Measurements from ENCODE around the gene NEMP1.
A peak's percentile ranks its signal among the peaks of the same experiment; 100 is the strongest.
"Not testable (repeated sequence)": the region's sequence is repeated elsewhere in the genome, so short reads cannot be mapped to it uniquely, and the experiment has no call there.

The NEMP1 gene

GRCh38 chr12:57029457-57029856 is 49.1 kb downstream of the NEMP1 start:
- no peak for DNase-seq (ENCODE audit: low spot score)

DNA sequence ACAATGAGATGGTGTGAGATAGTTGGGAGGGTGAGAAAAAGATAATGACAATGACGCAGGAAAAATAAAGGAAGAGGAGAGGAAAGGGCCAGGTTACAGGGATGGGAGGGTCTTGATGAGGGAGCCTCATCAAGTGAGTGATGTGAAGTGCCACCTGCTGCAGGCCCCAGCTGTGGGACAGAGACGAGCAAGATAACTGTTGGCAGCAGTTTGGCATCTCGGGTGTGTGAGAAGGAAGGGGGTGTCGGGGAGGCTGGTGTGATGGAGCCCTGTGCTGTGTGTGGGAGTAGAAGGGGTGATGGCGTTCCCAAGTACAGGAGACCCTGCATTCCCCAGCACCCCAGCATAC is 50.8 kb downstream of the NEMP1 start:
- no peak for DNase-seq (ENCODE audit: low spot score)

DNA sequence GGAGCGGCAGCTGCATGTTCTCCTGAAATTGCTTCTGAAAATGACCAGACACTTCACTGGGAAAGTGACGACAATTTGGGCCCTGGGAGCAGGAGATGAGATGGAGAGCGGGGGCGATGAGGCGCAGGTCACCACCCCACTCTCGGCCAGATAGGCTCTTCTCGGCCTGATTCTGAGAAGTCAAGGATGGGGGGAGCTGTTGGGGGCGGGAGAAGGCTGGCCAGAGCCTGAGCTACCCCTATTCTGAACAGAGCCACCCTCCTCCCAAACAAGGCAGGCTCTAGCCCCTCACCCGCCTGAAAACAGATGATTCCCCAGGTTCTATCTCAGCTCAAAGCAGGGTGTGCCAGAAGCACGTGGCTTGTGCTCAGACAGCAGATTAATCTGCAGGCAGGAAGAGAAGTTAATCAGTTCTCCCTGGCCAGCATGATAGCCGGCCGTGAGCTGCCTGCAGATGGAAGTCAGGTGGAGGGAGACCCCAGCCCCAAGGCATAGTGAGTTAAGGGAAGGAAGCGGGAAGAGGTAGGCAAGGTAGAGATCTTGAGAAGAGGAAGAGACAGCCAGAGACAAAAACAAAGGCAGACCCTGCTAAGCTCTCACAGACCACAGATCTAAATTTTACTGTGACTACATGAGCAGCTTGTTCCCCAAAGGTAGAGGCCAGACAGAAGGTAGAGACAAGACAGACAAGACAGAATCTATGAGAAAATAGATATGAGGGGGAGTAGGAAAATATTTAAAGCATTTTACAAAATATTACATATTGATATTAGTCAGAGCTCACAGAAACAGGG is 51.4 kb downstream of the NEMP1 start:
- no peak for DNase-seq (ENCODE audit: low spot score)

DNA sequence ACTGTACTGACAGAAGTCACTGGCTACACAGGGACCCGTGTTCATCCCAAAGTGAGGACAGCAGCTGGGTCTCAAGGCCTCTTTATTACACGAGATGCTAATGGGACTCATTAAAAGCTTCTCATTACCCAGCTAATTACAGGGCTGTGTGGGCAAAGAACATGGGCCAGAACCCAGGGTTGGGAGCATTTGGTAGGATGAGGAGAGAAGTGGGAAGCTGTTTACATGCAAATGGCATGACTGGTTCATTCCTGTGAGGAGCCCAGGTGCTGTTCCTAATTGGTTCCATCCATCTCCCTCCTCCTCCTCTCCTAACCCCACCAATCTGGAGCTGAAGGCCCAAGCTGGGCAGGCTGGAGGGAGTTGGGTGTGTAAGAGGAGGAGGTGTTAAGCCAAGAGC is 53.4 kb downstream of the NEMP1 start:
- DNase-seq (ENCODE audit: low spot score): no peak

GRCh38 chr12:57022324-57022723 is 56.3 kb downstream of the NEMP1 start:
- not testable (repeated sequence) for DNase-seq (ENCODE audit: low spot score)

- DNase-seq (ENCODE audit: low spot score): no peak
Observed at GRCh38 chr12:57019983-57020719, 58.4 kb downstream of the NEMP1 start.

DNA sequence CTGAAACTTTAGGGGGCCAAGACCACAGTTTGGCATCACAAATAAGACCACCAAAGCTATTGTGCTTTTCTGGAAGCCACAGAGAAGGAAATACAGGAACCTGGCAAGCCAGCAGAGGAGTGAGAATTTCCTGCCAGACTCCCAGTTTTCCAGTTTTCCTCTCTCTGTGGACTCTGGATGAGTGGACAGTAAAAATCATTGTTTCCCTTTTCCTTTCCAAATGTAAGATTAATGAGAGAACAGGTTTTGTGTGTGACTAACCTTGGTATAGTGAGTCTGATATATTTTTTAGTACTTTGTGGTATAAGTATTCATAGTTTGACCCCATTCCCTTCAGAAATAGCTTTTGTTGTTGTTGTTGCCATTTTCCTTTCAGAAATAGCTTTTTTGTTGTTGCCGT is 59.7 kb downstream of the NEMP1 start:
- DNase-seq (ENCODE audit: low spot score): no peak

- DNase-seq (ENCODE audit: low spot score): not testable (repeated sequence)
Observed at GRCh38 chr12:57018353-57018752, 60.2 kb downstream of the NEMP1 start.

GRCh38 chr12:57016348-57016747 is 62.2 kb downstream of the NEMP1 start, which contains the start of gene TAC3:
TAC3 (minus strand) TSS chr12:57016529; CDS start chr12:57015797, 732 bp downstream.
- peak; percentile 34 for DNase-seq (ENCODE audit: low spot score)

DNA sequence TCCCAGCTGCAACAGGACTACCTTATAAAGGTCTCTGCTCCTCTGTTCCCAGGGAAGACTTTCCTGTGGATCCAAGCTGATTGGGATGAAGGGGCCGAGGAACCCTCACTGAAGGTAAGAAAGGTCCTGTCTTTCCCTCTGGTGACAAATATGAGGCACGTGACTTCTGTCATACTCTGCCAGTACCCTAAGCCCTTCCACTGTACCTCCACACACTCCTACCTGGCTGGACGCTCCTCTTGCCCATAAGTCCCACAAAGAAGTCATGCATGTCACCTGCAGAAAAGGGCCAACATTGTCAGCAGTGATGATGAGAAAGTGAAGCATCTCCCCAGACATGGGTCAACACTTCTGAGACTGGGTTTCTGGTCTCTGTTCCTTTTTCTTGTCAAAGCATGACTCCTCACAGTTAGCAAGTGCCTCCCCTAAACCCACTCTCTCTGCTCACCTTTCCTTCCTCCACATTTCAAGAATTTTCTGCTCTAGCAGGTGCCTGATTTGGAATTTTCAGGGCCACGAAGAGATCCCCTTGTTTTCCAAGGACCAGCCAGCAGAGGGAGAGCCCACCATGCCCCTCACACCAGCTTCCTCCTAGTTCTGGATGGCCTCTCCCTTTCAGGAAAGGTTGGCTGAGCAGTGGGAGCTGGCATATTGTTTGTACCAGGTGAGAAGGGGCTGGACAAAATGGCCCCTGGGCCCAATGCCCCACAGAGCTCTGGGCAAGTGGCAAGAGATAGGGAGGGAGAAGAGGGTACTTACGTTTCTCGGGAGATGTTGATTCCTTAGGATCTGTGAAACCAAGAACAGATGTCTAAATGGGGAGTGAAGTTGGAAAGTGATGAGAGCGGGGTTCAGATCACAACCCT is 65.8 kb downstream of the NEMP1 start:
- DNase-seq (ENCODE audit: low spot score): no peak

- DNase-seq (ENCODE audit: low spot score): no peak
Observed at GRCh38 chr12:57011438-57012424, 66.9 kb downstream of the NEMP1 start.

GRCh38 chr12:57010627-57011247 is 67.9 kb downstream of the NEMP1 start:
- no peak for DNase-seq (ENCODE audit: low spot score)

- DNase-seq (ENCODE audit: low spot score): no peak
Observed at GRCh38 chr12:57009949-57010626, 68.5 kb downstream of the NEMP1 start.

DNA sequence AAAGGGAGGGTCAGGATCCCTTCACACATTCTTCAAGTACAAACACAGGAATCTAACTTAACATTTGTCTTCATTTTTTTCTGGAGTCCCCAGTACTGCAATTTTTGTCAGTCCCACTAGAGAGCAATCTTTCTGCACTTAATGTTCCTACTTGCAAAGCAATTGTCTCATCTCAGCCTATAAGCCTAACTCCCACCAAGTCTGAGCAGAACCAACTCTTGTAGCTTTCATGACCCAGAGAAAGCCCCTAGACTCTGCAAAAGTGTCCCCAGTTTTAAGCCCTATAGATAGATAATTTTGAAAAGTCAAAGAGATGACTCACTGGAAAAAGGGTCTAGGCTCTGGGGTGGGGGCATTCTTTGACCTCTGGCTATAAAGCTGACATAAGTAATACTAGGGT is 70.4 kb downstream of the NEMP1 start:
- DNase-seq (ENCODE audit: low spot score): peak; percentile 72

GRCh38 chr12:57006809-57007475 is 71.6 kb downstream of the NEMP1 start:
- no peak for DNase-seq (ENCODE audit: low spot score)

- peak; percentile 89 for DNase-seq (ENCODE audit: low spot score)
Observed at GRCh38 chr12:57005980-57006808, 72.4 kb downstream of the NEMP1 start, which contains the start of gene ZBTB39. ZBTB39 (minus strand) TSS chr12:57006546; CDS start chr12:57004917, 1,629 bp downstream.
